Liver (tissue), 3 donors: ENCODE measurements around the gene TEX2.

ENCODE experiments used
- CTCF ChIP-seq: fragments of 150-350 bp; IDR thresholded peaks from 2 replicates; pipeline ENCODE4 v1.5.1; 2017; ENCODE audit warnings: improper control_type of control experiment, low read depth, low read length; ENCODE audit not compliant: missing input control
- EGR1 ChIP-seq, 2 donors: IDR thresholded peaks; 2 replicates each; pipeline ENCODE4 v1.6.1; 2016 to 2018; ENCODE audit warnings: antibody characterized with exemption in 2 of 2, low read depth in 2 of 2
- GABPA ChIP-seq, 2 donors: IDR thresholded peaks in 1 of 2; conservative IDR thresholded peaks in 1 of 2; 2 replicates each; pipeline ENCODE4 v1.6.1; 2016; ENCODE audit warnings: antibody characterized with exemption in 2 of 2, mild to moderate bottlenecking in 1 of 2, moderate library complexity in 1 of 2
- RAD21 ChIP-seq, 2 donors: IDR thresholded peaks; 2 replicates each; pipeline ENCODE4 v1.6.1; 2016; ENCODE audit warnings: antibody characterized with exemption in 2 of 2, mild to moderate bottlenecking in 2 of 2
- SP1 ChIP-seq: IDR thresholded peaks from 2 replicates; pipeline ENCODE4 v1.6.1; 2018; ENCODE audit warnings: antibody characterized with exemption, mild to moderate bottlenecking
- donor health status: healthy.
- donor health status: healthy.

GRCh38 chr17:64166876-64167275 lies 96.2 kb downstream of the TEX2 start:
- no peak for TF ChIP-seq CTCF
- no peak for TF ChIP-seq SP1
- no peak for TF ChIP-seq EGR1 (IDR thresholded peaks at IDR 0.05; ENCODE audit: low read depth in 2 of 2)
- no peak for TF ChIP-seq RAD21 (IDR thresholded peaks at IDR 0.05)
- no peak for TF ChIP-seq GABPA (IDR thresholded peaks at IDR 0.05 in 1 of 2, conservative IDR thresholded peaks at IDR 0.05 in 1 of 2)
